Skeletal muscle tissue (tissue), 4 donors: Measurements from ENCODE around the gene ADRA2A. TPM values are rescaled to one million over a fixed set of nuclear protein-coding genes. Genes with fewer than 3 reads are reported as not detected.

Source experiments
- H3K27ac ChIP-seq: one replicate; pipeline ENCODE4 v1.7.0; 2013; ENCODE audit warnings: mild to moderate bottlenecking, low read depth, low read length, inconsistent platforms
- H3K27me3 ChIP-seq, 3 donors: one replicate each; pipeline ENCODE4 v1.7.0; 2013; ENCODE audit warnings: low read length in 3 of 3; ENCODE audit not compliant: control insufficient read depth in 3 of 3, insufficient read depth in 3 of 3
- H3K36me3 ChIP-seq, 3 donors: one replicate each; pipeline ENCODE4 v1.7.0; 2013; ENCODE audit warnings: low read length in 3 of 3; ENCODE audit not compliant: control insufficient read depth in 3 of 3, insufficient read depth in 3 of 3
- H3K4me1 ChIP-seq, 3 donors: one replicate each; pipeline ENCODE4 v1.7.0; 2013; ENCODE audit warnings: low read length in 3 of 3, mild to moderate bottlenecking in 3 of 3; ENCODE audit not compliant: control insufficient read depth in 3 of 3, insufficient read depth in 3 of 3
- H3K4me3 ChIP-seq, 3 donors: one replicate each; pipeline ENCODE4 v1.7.0; 2013; ENCODE audit warnings: low read length in 3 of 3
- H3K9ac ChIP-seq, 3 donors: one replicate each; pipeline ENCODE4 v1.7.0; 2013; ENCODE audit warnings: low read length in 3 of 3, mild to moderate bottlenecking in 3 of 3, moderate library complexity in 2 of 3, low read depth in 1 of 3
- H3K9me3 ChIP-seq, 3 donors: one replicate each; pipeline ENCODE4 v1.7.0; 2013; ENCODE audit warnings: low read length in 3 of 3; ENCODE audit not compliant: control insufficient read depth in 3 of 3
- total RNA-seq: library from RNA; depleted of rRNA; stranded (reverse); fragments of >200 nt; gene quantifications from one replicate; pipeline ENCODE4 v1.2.3, GENCODE V29; 2014
- donor health status: Osteomylitis.

The ADRA2A gene
- total RNA-seq, 1 donor from 2014 or later, result 2.1 TPM

DNA sequence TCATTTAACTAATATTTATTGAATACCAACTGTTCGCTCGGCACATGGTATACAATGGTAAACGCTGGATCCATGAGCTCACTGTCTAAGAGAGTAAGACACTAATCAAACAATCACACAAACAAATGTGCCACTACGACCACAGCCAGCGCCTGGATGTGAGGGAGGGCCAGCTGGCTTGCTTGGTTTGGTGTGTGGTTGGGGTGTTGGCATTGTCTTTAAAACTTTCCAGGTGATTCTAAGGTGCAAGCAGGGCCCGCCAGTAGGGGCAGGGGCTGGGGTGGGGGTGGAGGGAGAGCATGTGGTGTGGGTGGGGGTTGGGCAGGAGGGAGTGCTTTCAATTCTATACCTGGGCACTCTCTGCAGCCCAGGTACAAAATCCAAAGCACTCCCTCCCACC is 31.6 kb downstream of the ADRA2A start:
- Histone ChIP-seq H3K27ac (no peak overlapping the region), H3K36me3 (no peaks in the 10 kb centered on the region), H3K9me3 (no peaks in the 10 kb centered on the region), H3K4me1 (peaks cover 0 to 2% (median 0%) of the 10 kb centered on the region in 3 donors), H3K4me3 (no peak overlapping the region), H3K27me3 (peaks cover 0 to 4% (median 0%) of the 10 kb centered on the region in 3 donors), H3K9ac (no peak overlapping the region)

DNA sequence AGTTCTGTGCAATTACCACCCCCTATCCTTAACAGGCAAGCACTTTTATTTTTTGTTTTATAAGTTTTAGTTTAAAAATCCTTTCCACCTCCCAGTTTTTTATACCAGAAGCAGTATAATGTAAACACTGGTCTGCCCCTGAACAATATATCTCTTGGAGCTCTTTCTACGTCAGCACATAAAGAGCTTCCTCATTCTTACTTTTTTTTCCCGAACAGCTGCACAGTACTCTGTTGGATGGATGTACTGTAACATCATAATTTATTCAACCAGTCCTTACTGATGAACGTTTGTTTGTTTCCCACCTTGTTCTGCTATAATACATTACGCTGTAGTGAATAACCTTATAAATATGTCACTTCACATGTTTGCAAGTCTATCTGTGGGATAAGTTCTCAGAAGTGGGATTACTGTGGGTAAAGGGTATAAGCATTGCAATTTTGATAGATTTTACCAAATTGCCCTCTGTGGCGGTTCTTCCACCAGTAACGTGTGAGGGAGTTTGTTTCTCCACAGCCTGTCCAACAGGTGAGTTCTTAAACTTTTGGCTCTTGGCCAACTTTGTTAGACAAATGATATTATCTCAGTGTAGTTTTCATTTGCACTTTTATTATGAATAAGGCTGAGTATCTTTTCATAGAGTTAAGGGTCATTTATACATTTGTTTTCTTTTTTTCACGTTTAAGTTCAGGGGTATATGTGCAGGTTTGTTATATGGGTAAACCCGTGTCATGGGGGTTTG is 32.8 kb downstream of the ADRA2A start:
- no peak overlapping the region for H3K9ac ChIP-seq
- no peak overlapping the region for H3K4me3 ChIP-seq
- no peaks in the 10 kb centered on the region for H3K9me3 ChIP-seq
- H3K36me3 ChIP-seq, result no peaks in the 10 kb centered on the region
- no peak overlapping the region for H3K27ac ChIP-seq
- peaks cover 0 to 4% (median 0%) of the 10 kb centered on the region in 3 donors for H3K27me3 ChIP-seq
- H3K4me1 ChIP-seq, result peaks cover 0 to 2% (median 0%) of the 10 kb centered on the region in 3 donors

DNA sequence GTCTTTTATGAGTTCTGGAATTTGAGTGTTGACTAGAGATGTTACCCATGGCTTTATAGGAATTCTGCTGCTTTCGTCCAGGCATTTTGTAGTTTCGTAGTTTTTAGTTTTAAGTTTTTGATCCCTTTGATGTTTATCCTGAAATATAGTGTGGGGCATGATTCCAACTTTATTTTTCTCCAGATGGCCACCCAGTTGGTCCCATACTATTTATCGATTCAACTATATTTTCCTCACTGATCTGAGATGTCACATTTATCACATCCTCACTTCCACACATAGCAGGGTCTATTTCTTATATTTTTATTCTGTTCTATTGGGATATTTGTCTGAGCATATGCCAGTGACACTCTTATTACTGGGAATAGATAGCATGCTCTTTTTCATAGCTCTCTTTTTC is 33.9 kb downstream of the ADRA2A start:
- no peaks in the 10 kb centered on the region for H3K36me3 ChIP-seq
- H3K27me3 ChIP-seq, result no peaks in the 10 kb centered on the region
- no peak overlapping the region for H3K9ac ChIP-seq
- H3K4me1 ChIP-seq, result peaks cover 0 to 2% (median 0%) of the 10 kb centered on the region in 3 donors
- no peak overlapping the region for H3K4me3 ChIP-seq
- no peaks in the 10 kb centered on the region for H3K9me3 ChIP-seq
- no peak overlapping the region for H3K27ac ChIP-seq

DNA sequence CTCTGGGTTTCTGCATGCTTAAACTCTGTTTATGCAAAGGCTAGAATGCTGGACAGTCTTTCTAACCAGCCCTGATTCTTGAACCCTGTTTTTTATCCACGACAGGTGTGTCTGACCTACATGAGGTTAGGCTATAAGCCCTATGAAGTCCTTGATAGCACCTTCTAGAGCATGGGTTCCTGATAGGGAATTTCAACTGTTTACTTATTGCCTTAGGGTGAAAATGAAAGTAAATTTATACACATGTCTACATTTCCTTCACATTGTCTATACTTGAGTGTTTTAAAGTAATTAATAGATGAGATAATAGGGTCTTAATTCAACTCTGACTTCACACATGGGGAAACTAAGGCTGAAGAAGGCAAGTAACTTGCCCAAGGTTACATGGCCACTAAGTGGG is 35.5 kb downstream of the ADRA2A start:
- no peaks in the 10 kb centered on the region for H3K36me3 ChIP-seq
- no peak overlapping the region for H3K4me3 ChIP-seq
- H3K27me3 ChIP-seq, result no peaks in the 10 kb centered on the region
- H3K27ac ChIP-seq, result no peak overlapping the region
- no peak overlapping the region for H3K9ac ChIP-seq
- no peaks in the 10 kb centered on the region for H3K9me3 ChIP-seq
- peaks cover 0 to 2% (median 0%) of the 10 kb centered on the region in 3 donors for H3K4me1 ChIP-seq

DNA sequence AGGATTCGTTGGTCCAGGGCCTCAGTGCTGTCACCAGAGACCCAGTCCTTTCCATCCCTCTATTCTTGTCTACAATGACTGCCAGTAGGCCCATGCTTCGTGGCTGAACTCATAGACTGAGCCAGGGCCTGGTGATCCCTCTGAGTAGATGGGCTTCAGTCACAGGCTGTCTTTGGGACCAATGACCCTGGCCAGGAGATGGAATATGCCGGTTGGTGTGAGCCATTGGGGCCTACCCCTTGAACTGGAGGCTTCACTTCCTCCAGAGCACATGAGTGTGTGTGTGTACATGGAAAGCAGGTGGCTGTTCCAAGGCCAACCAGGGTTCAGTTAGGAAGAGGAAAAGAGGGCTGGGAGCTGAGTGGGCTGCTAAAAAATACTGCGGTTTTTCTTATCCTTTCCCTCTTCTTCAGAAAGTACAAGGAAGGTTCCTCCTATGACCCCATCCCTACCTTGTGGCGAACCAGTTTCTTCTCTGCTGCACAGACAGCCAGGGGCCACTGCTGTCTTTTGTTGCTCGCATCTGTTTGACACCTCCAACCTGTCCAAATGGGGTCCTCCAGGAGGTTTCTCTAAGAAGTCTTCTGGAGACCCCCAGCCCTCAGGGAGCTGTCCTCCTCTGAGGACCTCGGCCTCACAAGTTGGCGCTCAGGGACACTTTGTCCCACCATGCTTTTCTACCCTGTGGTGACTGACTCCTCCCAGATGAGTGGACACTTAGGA is 36.6 kb downstream of the ADRA2A start:
- H3K27ac ChIP-seq, result no peak overlapping the region

DNA sequence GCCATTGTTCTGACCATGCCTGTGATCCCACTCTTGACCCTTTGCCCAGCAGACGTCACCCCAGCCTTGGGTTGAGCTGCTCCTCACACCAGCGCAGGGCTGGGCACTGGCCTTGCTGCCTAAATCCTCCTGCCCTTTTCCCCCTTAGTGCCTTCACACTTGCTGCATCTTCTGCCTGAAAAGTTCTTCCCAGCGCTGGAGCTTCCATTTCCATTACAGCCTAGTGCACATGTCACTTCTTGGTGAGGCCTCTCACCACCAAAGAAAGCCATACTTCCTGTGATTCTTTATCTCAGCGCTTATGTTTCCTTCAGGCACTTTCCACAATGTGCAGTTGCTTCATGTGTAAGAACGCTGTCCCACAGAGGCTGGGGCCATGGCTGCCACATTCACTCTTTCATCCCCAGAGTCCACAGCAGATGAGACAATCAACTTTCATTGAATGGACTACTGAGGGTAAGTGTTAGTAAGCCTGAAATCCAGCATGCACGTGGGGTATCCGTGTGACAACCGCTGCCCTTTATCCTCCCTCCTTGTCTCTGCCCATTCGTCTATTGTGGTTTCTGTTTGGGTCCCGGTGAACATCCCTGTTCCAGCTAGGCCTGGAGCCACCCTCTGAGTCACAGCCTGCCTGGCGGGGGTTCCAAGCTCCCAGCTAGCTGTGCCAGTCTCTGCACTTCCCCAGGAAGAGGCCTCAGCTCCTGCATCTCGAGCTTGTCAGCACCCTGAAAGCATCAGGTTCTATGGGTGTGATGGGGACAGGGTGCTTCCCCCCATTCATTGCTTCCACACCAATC is 37.3 kb downstream of the ADRA2A start:
- Histone ChIP-seq H3K9ac (no peak overlapping the region), H3K27ac (no peak overlapping the region), H3K27me3 (no peaks in the 10 kb centered on the region), H3K36me3 (no peaks in the 10 kb centered on the region), H3K4me1 (no peaks in the 10 kb centered on the region), H3K9me3 (no peaks in the 10 kb centered on the region), H3K4me3 (no peak overlapping the region)

More for the DNA sequence above, 36.6 kb downstream of the ADRA2A start:
- Histone ChIP-seq H3K4me3 (no peak overlapping the region), H3K9me3 (no peaks in the 10 kb centered on the region), H3K27me3 (no peaks in the 10 kb centered on the region), H3K4me1 (no peaks in the 10 kb centered on the region), H3K36me3 (no peaks in the 10 kb centered on the region), H3K9ac (no peak overlapping the region)

DNA sequence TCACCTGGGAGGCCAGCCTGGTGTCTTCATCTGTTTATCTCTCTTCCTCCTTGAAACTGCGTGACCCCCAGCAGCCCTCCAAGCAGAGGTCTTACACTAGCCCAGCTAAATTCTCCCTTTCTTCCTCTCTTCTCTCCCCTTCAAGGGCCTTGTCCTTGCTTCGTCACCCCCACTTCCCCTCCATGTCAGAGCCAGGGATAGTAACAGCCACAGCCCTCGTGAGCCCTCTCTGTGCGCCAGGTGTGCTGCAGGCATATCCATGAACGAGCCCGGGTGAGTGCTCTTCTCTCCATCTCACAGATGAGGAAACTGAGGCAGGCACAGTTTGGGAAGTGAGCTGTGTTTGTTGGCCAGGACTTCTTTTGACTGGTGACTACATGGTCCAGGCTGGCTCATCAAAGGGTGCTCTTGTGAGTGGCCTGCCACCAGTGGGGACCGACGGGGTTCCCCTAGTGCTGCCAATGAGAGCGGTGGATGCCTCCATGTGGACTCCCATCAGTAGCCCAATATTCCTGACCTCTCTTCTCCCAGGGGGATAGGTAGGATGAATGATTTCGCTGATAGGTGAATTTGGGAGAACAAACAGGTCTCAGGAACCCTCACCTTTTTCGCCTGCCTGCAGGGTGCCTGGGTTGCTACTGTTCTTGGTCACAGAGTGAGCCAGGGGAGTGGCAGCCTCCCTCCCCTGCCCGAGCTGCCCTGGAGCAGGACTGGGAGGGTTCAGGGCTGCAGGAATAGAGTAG is 38.1 kb downstream of the ADRA2A start:
- H3K9me3 ChIP-seq, result no peaks in the 10 kb centered on the region
- H3K36me3 ChIP-seq, result no peaks in the 10 kb centered on the region
- H3K27ac ChIP-seq, result no peak overlapping the region
- no peak overlapping the region for H3K9ac ChIP-seq
- no peak overlapping the region for H3K4me3 ChIP-seq
- no peaks in the 10 kb centered on the region for H3K27me3 ChIP-seq
- H3K4me1 ChIP-seq, result no peaks in the 10 kb centered on the region

DNA sequence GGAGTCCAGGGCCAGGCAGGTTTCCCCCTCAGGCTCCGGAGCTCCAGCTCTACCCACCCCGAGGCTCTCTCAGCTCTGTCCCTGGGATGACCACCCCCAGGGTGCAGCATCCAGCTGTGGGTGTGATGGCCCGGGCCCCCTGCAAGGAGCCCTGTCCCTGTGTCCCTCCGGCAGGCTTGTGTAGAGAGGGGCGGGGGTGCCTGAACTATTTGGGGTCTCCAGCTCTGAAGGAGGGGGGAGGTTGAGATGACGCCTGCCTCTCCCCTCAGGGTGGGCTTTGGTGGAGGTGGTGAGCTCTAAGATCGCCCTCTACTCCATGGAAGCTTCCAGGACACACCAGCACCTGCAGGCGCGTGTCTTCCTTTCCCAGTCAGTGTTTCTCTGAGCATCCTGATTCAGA is 39.4 kb downstream of the ADRA2A start:
- Histone ChIP-seq H3K36me3 (no peaks in the 10 kb centered on the region), H3K4me3 (no peak overlapping the region), H3K27ac (no peak overlapping the region), H3K9ac (no peak overlapping the region), H3K9me3 (no peaks in the 10 kb centered on the region), H3K27me3 (no peaks in the 10 kb centered on the region), H3K4me1 (no peaks in the 10 kb centered on the region)

DNA sequence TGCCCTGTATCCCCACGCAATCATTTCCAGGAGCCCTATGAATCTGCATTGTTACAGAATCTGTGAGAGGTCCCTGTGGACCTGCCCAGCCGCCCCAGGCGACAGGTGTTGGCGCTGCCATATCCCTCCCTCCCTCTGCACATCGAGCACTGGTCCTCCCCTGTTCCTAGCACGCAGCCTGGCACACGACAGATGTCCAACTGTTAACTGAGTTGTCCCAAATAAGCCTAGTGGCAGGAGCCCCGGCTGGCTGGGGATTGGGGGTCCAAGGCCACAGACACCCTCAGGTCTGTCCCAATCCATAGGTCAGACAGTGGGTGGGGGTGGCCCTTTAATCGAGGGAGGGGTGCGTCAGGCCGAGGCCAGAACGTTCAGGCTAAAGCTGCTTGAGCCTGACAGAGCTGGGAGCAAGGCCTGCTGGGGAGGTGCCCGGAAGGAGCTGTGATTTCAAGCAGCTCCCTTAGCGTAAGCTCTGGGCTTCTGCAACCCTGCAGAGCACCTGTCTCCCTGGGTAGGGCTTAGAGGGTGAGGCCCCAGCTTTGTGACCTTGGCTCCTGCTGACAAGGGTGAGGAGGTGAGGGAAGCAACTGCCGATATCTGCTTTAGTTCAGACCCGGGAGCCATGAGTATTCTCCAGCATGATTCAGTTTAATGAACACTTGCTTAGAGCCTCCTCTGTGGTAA is 40.1 kb downstream of the ADRA2A start:
- Histone ChIP-seq H3K27ac (no peak overlapping the region), H3K9ac (no peak overlapping the region), H3K4me3 (no peak overlapping the region), H3K9me3 (no peaks in the 10 kb centered on the region), H3K4me1 (no peaks in the 10 kb centered on the region), H3K27me3 (no peaks in the 10 kb centered on the region), H3K36me3 (no peaks in the 10 kb centered on the region)
